ENCODE measurements around the gene SAMD14. TPM values are rescaled to one million over a fixed set of nuclear protein-coding genes. Genes with fewer than 3 reads are reported as not detected.

The SAMD14 gene
- total RNA-seq, 1 donor from 2014 or later, result 14.7 TPM

DNA sequence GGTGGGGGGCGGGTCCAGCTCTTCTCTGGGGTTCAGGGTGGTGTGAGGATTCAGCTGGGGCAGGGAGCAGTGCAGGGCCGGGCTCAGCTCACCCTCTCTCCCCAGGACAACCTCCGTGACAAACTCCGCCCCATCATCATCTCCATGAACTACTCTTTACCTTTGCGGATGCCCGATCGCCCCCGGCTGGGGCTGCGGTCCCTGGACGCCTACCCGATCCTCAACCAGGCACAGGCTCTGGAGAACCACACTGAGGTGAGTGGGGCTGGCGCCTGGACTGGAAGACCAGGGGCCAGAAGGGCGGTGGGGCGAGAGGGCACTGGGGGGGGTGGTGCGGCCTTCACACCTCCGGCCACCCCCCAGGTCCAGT, 53.8 kb downstream of the SAMD14 start:
- Histone ChIP-seq H3K36me3 (ENCODE audit: control insufficient read depth, insufficient read depth, low read length) (peaks cover 35% of the 10 kb centered on the region), H3K27me3 (ENCODE audit: control insufficient read depth, insufficient read depth, low read length) (no peaks in the 10 kb centered on the region), H3K4me3 (ENCODE audit: low read depth, low read length) (no peak overlapping the region)
- no peak for DNase-seq (ENCODE audit: low read depth)
- TF ChIP-seq, protein P1, sequence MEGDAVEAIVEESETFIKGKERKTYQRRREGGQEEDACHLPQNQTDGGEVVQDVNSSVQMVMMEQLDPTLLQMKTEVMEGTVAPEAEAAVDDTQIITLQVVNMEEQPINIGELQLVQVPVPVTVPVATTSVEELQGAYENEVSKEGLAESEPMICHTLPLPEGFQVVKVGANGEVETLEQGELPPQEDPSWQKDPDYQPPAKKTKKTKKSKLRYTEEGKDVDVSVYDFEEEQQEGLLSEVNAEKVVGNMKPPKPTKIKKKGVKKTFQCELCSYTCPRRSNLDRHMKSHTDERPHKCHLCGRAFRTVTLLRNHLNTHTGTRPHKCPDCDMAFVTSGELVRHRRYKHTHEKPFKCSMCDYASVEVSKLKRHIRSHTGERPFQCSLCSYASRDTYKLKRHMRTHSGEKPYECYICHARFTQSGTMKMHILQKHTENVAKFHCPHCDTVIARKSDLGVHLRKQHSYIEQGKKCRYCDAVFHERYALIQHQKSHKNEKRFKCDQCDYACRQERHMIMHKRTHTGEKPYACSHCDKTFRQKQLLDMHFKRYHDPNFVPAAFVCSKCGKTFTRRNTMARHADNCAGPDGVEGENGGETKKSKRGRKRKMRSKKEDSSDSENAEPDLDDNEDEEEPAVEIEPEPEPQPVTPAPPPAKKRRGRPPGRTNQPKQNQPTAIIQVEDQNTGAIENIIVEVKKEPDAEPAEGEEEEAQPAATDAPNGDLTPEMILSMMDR (IDR thresholded peaks at IDR 0.05; ENCODE audit: insufficient read depth, low read length, poor library complexity, severe bottlenecking), result no peak

DNA sequence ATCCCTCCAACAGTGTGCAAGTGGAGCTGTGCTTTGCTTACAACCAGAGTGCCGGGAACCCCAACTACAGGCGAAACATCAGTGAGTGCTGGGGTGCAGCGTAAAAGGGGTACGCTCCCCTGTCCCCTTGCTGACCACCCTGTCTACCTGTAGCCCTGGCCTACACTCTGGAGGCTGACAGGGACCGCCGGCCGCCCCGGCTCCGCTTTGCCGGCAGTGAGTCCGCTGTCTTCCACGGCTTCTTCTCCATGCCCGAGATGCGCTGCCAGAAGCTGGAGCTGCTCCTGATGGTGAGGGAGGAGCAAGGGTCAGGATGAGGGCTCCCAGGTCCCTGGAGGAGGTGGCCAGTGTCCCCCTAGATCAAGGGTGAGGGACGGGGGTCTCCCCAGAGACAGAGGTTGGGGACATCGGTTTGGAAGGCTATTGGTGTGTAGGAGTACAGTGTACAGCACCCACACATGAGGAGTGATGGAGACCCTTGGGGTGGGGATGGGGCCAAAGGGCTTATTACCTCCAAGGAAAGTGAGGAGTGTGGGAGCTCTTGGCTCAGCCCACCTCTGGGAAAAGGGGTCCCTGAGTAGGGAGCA, 54.4 kb downstream of the SAMD14 start:
- H3K36me3 ChIP-seq (ENCODE audit: control insufficient read depth, insufficient read depth, low read length), result peaks cover 37% of the 10 kb centered on the region
- TF ChIP-seq, protein P1 (IDR thresholded peaks at IDR 0.05; ENCODE audit: insufficient read depth, low read length, poor library complexity, severe bottlenecking), result no peak
- DNase-seq (ENCODE audit: low read depth), result no peak
- H3K27me3 ChIP-seq (ENCODE audit: control insufficient read depth, insufficient read depth, low read length), result no peaks in the 10 kb centered on the region
- no peak overlapping the region for H3K4me3 ChIP-seq (ENCODE audit: low read depth, low read length)

DNA sequence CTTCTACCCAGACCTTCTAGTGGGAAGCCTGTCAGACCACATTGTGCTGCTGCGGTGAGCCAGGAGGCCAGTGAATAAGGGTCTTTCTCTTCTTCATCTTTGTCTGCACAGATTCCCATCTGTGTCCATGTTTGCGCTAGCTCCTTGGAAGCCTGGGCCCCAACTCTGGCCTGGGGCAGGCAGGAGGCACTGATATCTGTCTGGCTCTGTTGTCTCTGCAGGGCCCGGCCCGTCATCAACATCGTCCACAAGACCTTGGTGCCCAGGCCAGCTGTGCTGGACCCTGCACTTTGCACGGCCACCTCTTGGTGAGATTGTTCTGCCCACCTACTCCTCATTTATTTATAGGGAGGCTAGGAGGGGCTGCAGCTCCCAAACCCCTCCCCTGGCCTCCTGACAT, 55.7 kb downstream of the SAMD14 start:
- Histone ChIP-seq H3K27me3 (ENCODE audit: control insufficient read depth, insufficient read depth, low read length) (no peaks in the 10 kb centered on the region), H3K36me3 (ENCODE audit: control insufficient read depth, insufficient read depth, low read length) (peaks cover 37% of the 10 kb centered on the region), H3K4me3 (ENCODE audit: low read depth, low read length) (no peak overlapping the region)
- TF ChIP-seq, protein P1 (IDR thresholded peaks at IDR 0.05; ENCODE audit: insufficient read depth, low read length, poor library complexity, severe bottlenecking), result no peak
- no peak for DNase-seq (ENCODE audit: low read depth)

DNA sequence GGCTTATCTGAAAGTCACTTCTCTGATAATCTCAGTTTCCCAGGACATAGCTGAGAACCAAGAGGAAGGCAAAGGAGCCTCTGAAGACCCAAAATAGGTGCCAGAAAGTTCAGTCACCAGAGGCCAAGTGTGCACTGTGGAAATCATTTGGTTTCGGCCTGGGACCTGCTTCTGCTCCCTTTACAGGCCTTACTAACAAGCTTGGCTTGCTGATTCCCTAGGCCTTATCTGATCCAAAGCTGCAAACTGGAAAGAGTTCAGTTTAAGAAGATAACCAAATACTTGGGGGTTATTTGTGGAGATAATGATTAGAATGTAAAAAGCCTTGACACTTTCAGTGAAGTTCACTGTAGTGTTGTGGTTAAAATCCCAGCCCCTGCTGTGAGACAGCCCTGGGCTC, 57.0 kb downstream of the SAMD14 start:
- DNase-seq (ENCODE audit: low read depth), result no peak
- H3K27me3 ChIP-seq (ENCODE audit: control insufficient read depth, insufficient read depth, low read length), result no peaks in the 10 kb centered on the region
- no peak overlapping the region for H3K4me3 ChIP-seq (ENCODE audit: low read depth, low read length)
- peaks cover 34% of the 10 kb centered on the region for H3K36me3 ChIP-seq (ENCODE audit: control insufficient read depth, insufficient read depth, low read length)
- TF ChIP-seq, protein P1 (IDR thresholded peaks at IDR 0.05; ENCODE audit: insufficient read depth, low read length, poor library complexity, severe bottlenecking), result no peak

DNA sequence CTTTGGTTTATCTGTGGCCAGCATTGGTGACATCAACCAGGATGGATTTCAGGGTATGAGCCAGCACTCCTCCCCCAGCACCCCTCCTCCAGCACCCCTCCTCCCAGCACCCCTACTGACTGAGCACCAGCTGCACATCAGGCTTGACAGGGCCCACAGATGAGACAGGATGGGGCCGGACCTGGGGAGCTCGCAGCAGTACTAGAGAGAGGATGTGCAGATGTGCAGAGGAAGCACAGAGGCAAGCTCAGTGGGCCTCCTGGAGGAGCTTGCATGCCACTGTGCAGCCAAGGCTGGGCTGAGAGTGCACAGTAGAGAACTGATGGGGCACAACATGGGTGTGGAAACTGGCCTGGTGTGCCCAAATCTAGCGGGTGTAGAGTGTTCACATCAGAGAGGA, 57.8 kb downstream of the SAMD14 start:
- Histone ChIP-seq H3K36me3 (ENCODE audit: control insufficient read depth, insufficient read depth, low read length) (peaks cover 31% of the 10 kb centered on the region), H3K4me3 (ENCODE audit: low read depth, low read length) (no peak overlapping the region), H3K27me3 (ENCODE audit: control insufficient read depth, insufficient read depth, low read length) (no peaks in the 10 kb centered on the region)
- no peak for DNase-seq (ENCODE audit: low read depth)
- TF ChIP-seq, protein P1 (IDR thresholded peaks at IDR 0.05; ENCODE audit: insufficient read depth, low read length, poor library complexity, severe bottlenecking), result no peak

DNA sequence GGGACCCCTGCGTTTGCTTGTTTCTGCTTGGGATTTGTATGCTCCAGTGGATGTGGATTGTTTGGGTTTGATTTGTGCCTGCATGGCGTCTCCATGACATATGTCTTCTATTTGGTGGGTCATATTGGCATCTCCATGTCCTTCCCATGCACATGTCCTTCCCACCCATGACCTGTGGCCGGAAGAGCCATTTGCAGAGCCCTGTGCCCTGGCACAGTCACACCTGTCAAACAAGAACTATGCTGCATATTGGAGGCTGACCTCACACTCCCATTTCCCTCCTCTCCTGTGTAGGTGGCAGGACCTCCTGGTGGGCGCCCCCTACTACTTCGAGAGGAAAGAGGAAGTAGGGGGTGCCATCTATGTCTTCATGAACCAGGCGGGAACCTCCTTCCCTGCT, 58.3 kb downstream of the SAMD14 start:
- no peaks in the 10 kb centered on the region for H3K27me3 ChIP-seq (ENCODE audit: control insufficient read depth, insufficient read depth, low read length)
- no peak overlapping the region for H3K4me3 ChIP-seq (ENCODE audit: low read depth, low read length)
- no peak for DNase-seq (ENCODE audit: low read depth)
- peaks cover 32% of the 10 kb centered on the region for H3K36me3 ChIP-seq (ENCODE audit: control insufficient read depth, insufficient read depth, low read length)
- TF ChIP-seq, protein P1 (IDR thresholded peaks at IDR 0.05; ENCODE audit: insufficient read depth, low read length, poor library complexity, severe bottlenecking), result no peak
